Measurements from ENCODE around the gene PNCK. TPM values are rescaled to one million over a fixed set of nuclear protein-coding genes. Genes with fewer than 3 reads are reported as not detected.

Gene PNCK
- total RNA-seq, result 10 to 100 TPM in 1 of 2 donors, 1 to 10 TPM in 1; 8.5 to 50.6 TPM

DNA sequence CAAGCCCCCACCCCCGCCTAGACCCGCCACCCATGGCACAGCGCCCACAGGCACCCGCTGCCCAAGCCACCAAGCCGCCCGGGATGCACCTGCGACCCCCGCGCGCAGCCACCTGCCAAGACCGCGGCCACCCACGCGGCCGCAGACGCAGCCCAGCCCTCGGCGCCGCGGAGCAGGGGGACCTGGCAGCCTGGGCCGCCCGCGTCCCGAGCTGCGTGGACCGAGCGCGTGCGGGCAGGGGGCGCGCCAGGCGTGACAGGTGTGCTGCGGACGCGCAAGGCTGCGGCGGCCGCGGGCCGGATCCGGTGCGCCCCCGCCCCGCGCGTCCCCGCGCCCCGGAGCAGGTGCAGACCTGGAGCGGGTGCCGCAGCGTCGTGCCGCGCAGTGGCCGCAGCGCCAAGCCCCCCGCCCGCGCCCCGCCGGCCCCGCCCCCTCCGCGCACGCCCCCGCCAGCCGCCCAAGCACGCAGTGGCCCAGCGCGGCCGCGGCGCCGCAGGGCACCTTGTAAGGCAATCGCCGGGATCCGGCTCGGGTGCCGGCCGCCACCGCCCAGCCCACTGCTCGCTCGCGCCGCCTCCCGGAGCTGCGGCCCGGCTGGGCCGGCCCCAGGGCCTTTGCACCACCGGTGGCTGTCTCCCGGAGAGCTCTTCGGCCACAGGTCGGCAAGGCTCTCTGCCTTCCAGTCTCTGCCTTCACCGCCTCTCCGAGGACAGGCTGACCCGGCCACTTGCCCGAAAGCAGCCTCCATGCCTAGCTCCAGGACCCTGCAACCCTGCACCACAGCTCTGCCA lies at the start of gene PNCK:
Gene PNCK, minus strand, starts transcription at position 386 of the 791 bp plus-strand sequence. CDS start 737 bp downstream, outside the sequence.
- Histone ChIP-seq H3K27ac (no peak within 1 kb of the TSS), H3K4me1 (replicated peaks) (no peaks in the 10 kb centered on the region), H3K4me3 (no peak within 1 kb of the TSS), H3K36me3 (no peaks in the 10 kb centered on the region), H3K27me3 (replicated peaks; ENCODE audit: insufficient read depth) (no peaks in the 10 kb centered on the region), H3K9me3 (no peaks in the 10 kb centered on the region)
- TF ChIP-seq CTCF (IDR thresholded peaks at IDR 0.05) (no peak), POLR2A (IDR thresholded peaks at IDR 0.05) (no peak), POLR2AphosphoS5 (IDR thresholded peaks at IDR 0.05) (no peak)
- intact Hi-C loops (cut with DNase I), result no loop called here
- WGBS, result 76% methylated on average over 4 of the region's 98 CpGs
- DNase-seq (ENCODE audit: low spot score), result no peak

DNA sequence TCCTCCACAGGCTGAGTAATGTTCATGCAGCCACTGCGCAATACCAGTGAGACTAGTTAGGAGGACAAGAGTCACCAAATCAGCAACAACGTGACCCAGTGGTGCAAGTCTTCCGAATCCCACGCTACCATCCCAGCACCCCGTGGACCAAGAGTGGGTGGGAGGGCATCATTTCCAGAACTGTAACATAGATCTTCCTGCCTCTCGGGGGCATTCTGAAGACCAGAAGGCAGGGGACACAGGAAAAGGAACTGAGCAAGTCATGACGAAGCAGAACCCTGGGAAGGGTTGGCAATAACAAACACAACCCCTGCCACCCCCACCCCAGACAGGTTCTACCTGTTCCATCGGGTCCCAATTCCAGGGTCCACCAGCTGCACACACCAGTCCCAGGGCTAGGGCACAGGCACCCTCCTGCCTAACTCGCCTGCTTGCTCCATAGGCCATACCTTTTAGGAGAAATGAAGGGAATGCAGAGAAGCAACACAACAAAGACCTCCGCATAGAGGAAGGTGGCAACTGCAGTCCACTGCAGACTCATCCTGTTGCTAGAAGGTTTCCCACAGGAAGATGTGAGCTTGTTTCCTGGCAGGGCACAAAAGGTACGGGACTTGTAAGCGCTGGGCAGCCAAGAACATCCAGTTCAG lies 49.2 kb upstream of the PNCK start:
- DNase-seq (ENCODE audit: low spot score), result peak; percentile 13
- 23% methylated on average over 11 of the region's 12 CpGs for WGBS
- Histone ChIP-seq H3K9me3 (no peaks in the 10 kb centered on the region), H3K4me1 (replicated peaks) (no peaks in the 10 kb centered on the region), H3K27me3 (replicated peaks; ENCODE audit: insufficient read depth) (no peaks in the 10 kb centered on the region), H3K27ac (peak overlapping the region; percentile 84 to 88), H3K36me3 (no peaks in the 10 kb centered on the region), H3K4me3 (peak overlapping the region; percentile 58 to 63)
- intact Hi-C loops (cut with DNase I), result no loop called here
- TF ChIP-seq POLR2AphosphoS5 (IDR thresholded peaks at IDR 0.05) (no peak), POLR2A (IDR thresholded peaks at IDR 0.05) (no peak), CTCF (IDR thresholded peaks at IDR 0.05) (no peak)

DNA sequence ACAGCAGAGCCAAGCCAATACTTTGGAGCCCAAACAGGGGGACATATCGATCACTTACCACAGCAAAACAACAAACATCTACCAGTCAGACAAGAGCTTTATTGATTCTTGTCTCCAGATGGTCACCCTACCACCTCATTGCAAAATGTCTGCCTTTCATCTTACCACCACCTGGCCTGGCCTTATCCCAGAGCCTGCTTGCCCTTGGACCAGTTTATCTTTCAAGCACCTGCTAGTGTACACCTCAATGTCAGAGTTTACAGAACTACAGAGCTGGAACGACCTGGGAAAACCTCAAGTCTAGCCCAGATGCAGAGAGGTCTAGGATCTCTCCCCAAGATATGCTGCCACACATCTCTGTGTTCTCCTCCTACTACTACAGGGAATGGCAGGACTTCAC lies 46.1 kb upstream of the PNCK start:
- intact Hi-C loops (cut with DNase I), result no loop called here
- TF ChIP-seq POLR2AphosphoS5 (IDR thresholded peaks at IDR 0.05) (no peak), POLR2A (IDR thresholded peaks at IDR 0.05) (no peak), CTCF (IDR thresholded peaks at IDR 0.05) (no peak)
- H3K9me3 ChIP-seq, result no peaks in the 10 kb centered on the region
- WGBS, result 73% methylated on average over 2 of the region's 2 CpGs
- no peaks in the 10 kb centered on the region for H3K27me3 ChIP-seq (replicated peaks; ENCODE audit: insufficient read depth)
- no peaks in the 10 kb centered on the region for H3K36me3 ChIP-seq
- H3K4me3 ChIP-seq, result no peak overlapping the region
- no peaks in the 10 kb centered on the region for H3K4me1 ChIP-seq (replicated peaks)
- H3K27ac ChIP-seq, result no peak overlapping the region
- no peak for DNase-seq (ENCODE audit: low spot score)

- H3K9me3 ChIP-seq, result no peaks in the 10 kb centered on the region
- WGBS, result 57% methylated on average over 1 of the region's 2 CpGs
- intact Hi-C loops (cut with DNase I), result no loop called here
- DNase-seq (ENCODE audit: low spot score), result peak; percentile 46
- TF ChIP-seq CTCF (IDR thresholded peaks at IDR 0.05) (no peak), POLR2A (IDR thresholded peaks at IDR 0.05) (no peak), POLR2AphosphoS5 (IDR thresholded peaks at IDR 0.05) (no peak)
- no peaks in the 10 kb centered on the region for H3K27me3 ChIP-seq (replicated peaks; ENCODE audit: insufficient read depth)
- H3K4me3 ChIP-seq, result no peak overlapping the region
- H3K4me1 ChIP-seq (replicated peaks), result no peaks in the 10 kb centered on the region
- H3K27ac ChIP-seq, result no peak overlapping the region
- H3K36me3 ChIP-seq, result no peaks in the 10 kb centered on the region
These were observed 45.6 kb upstream of the PNCK start for GRCh38 chrX:153719238-153719637.

Data from prostate gland (tissue), 2 donors.